ENCODE results near the gene LAMA4.

DNA sequence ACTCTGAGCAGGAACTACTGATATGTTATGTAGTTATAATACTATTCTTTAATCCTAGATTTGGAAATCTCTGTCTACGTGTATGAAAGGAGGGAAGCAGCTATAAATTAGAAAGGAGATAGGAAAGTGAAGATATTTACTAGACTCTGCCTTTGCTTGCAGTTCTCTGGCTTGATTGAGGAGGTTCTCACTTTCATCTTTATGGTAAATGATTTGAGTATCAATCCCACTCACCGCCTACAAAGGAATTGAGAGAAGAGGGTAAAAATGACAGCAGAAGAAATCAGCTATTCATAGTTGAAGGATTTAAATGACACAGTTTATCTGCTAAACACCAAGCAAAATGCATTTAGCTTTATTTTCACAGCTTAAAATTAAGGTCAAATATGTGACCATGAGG lies 99.7 kb downstream of the LAMA4 start:
- TF ChIP-seq, protein P1, sequence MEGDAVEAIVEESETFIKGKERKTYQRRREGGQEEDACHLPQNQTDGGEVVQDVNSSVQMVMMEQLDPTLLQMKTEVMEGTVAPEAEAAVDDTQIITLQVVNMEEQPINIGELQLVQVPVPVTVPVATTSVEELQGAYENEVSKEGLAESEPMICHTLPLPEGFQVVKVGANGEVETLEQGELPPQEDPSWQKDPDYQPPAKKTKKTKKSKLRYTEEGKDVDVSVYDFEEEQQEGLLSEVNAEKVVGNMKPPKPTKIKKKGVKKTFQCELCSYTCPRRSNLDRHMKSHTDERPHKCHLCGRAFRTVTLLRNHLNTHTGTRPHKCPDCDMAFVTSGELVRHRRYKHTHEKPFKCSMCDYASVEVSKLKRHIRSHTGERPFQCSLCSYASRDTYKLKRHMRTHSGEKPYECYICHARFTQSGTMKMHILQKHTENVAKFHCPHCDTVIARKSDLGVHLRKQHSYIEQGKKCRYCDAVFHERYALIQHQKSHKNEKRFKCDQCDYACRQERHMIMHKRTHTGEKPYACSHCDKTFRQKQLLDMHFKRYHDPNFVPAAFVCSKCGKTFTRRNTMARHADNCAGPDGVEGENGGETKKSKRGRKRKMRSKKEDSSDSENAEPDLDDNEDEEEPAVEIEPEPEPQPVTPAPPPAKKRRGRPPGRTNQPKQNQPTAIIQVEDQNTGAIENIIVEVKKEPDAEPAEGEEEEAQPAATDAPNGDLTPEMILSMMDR (IDR thresholded peaks at IDR 0.05) = no peak
- no peak for TF ChIP-seq EZH2phosphoT487 (IDR thresholded peaks at IDR 0.05)

Data from neural progenitor cell (in vitro differentiated cells).